ENCODE results near the gene RAD18. TPM values are rescaled to one million over a fixed set of nuclear protein-coding genes. Genes with fewer than 3 reads are reported as not detected.
A peak's percentile ranks its signal among the peaks of the same experiment; 100 is the strongest.

Gene RAD18
- total and polyA plus RNA-seq, 9 of the 15 experiments (the other 6 are each of a cell fraction or from before 2014, with no cell fraction given), result 19.2 to 49.4 (median 34.4) TPM

DNA sequence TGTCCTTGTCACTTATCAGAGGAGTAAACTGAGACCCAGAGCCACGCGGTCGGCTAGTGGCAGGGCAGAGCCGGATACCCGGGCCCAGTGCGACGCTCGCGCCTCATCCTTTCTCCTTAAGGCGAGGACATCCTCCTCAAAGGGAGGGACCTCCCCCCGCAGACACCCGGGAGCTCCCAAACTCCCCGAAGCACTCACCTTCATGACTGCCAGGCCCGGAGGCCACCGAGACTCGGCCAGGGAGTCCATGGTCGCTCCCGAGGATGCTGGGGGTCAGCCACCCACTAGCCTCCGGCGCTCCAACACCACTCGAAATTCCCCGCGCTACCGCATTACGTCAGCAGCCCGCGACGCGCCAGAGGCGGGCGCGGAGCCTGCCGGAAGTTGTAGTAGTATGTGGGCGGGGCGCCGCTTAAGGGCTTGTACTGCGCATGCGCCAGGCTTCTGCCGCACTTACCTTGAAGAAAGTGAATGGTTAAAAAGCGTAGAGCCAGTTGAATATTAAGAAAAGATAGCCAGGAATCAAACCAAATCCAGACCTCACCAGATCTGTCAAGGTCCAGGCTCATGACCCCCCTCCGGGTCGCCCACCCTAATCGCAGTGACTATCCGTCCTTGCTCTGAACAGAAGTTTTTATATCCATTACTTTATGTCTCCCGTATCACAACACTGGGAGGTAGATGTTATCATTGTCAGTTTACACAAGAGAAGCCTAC lies at the start of gene RAD18 (continued):
- TF ChIP-seq TBL1XR1 (IDR thresholded peaks at IDR 0.05; ENCODE audit: low read length in 2 of 2), result peak in 1 of 2 experiments; percentile 93; a peak in 3 of 4 replicates
- TF ChIP-seq DDX20 (tag; IDR thresholded peaks at IDR 0.05; ENCODE audit: low read depth), result no peak
- 0 out of 2 replicates have a peak, but pooled peaks have one; percentile 18 for TF ChIP-seq CBFB (CRISPR knock-in tag; IDR thresholded peaks at IDR 0.05)
- no peak for TF ChIP-seq POLR2AphosphoS2 (IDR thresholded peaks at IDR 0.05; ENCODE audit: low read length)
- 0 out of 2 replicates have a peak, but pooled peaks have one; percentile 48 for TF ChIP-seq FOXP1 (CRISPR knock-in tag; IDR thresholded peaks at IDR 0.05)
- TF ChIP-seq, protein P1, sequence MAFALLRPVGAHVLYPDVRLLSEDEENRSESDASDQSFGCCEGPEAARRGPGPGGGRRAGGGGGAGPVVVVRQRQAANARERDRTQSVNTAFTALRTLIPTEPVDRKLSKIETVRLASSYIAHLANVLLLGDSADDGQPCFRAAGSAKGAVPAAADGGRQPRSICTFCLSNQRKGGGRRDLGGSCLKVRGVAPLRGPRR (CRISPR knock-in tag; IDR thresholded peaks at IDR 0.05), result no peak
- TF ChIP-seq NELFE (IDR thresholded peaks at IDR 0.05; ENCODE audit: insufficient read depth, insufficient read length), result no peak
- TF ChIP-seq, protein P2, sequence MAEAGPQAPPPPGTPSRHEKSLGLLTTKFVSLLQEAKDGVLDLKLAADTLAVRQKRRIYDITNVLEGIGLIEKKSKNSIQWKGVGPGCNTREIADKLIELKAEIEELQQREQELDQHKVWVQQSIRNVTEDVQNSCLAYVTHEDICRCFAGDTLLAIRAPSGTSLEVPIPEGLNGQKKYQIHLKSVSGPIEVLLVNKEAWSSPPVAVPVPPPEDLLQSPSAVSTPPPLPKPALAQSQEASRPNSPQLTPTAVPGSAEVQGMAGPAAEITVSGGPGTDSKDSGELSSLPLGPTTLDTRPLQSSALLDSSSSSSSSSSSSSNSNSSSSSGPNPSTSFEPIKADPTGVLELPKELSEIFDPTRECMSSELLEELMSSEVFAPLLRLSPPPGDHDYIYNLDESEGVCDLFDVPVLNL (CRISPR knock-in tag; IDR thresholded peaks at IDR 0.05; ENCODE audit: low read depth), result peak; percentile 97
- TF ChIP-seq RFX5 (IDR thresholded peaks at IDR 0.05; ENCODE audit: low read depth, low read length), result no peak
- TF ChIP-seq TAF1 (IDR thresholded peaks at IDR 0.05; ENCODE audit: control insufficient read depth, extremely low read depth, insufficient read depth, low read length, severe bottlenecking), result peak; percentile 45
- no peak for TF ChIP-seq WHSC1 (IDR thresholded peaks at IDR 0.05; ENCODE audit: low read length)
- no peak for TF ChIP-seq BACH1 (tag; IDR thresholded peaks at IDR 0.05)
- no peak for TF ChIP-seq ZNF133 (CRISPR knock-in tag; IDR thresholded peaks at IDR 0.05)
- TF ChIP-seq, protein P3, sequence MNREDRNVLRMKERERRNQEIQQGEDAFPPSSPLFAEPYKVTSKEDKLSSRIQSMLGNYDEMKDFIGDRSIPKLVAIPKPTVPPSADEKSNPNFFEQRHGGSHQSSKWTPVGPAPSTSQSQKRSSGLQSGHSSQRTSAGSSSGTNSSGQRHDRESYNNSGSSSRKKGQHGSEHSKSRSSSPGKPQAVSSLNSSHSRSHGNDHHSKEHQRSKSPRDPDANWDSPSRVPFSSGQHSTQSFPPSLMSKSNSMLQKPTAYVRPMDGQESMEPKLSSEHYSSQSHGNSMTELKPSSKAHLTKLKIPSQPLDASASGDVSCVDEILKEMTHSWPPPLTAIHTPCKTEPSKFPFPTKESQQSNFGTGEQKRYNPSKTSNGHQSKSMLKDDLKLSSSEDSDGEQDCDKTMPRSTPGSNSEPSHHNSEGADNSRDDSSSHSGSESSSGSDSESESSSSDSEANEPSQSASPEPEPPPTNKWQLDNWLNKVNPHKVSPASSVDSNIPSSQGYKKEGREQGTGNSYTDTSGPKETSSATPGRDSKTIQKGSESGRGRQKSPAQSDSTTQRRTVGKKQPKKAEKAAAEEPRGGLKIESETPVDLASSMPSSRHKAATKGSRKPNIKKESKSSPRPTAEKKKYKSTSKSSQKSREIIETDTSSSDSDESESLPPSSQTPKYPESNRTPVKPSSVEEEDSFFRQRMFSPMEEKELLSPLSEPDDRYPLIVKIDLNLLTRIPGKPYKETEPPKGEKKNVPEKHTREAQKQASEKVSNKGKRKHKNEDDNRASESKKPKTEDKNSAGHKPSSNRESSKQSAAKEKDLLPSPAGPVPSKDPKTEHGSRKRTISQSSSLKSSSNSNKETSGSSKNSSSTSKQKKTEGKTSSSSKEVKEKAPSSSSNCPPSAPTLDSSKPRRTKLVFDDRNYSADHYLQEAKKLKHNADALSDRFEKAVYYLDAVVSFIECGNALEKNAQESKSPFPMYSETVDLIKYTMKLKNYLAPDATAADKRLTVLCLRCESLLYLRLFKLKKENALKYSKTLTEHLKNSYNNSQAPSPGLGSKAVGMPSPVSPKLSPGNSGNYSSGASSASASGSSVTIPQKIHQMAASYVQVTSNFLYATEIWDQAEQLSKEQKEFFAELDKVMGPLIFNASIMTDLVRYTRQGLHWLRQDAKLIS (CRISPR knock-in tag; IDR thresholded peaks at IDR 0.05), result 0 out of 2 replicates have a peak, but pooled peaks have one; percentile 13
- no peak for TF ChIP-seq RBM34 (IDR thresholded peaks at IDR 0.05; ENCODE audit: borderline replicate concordance, insufficient read depth, low read length)
- no peak for TF ChIP-seq MTA2 (IDR thresholded peaks at IDR 0.05; ENCODE audit: low read depth)
- TF ChIP-seq, protein P4, sequence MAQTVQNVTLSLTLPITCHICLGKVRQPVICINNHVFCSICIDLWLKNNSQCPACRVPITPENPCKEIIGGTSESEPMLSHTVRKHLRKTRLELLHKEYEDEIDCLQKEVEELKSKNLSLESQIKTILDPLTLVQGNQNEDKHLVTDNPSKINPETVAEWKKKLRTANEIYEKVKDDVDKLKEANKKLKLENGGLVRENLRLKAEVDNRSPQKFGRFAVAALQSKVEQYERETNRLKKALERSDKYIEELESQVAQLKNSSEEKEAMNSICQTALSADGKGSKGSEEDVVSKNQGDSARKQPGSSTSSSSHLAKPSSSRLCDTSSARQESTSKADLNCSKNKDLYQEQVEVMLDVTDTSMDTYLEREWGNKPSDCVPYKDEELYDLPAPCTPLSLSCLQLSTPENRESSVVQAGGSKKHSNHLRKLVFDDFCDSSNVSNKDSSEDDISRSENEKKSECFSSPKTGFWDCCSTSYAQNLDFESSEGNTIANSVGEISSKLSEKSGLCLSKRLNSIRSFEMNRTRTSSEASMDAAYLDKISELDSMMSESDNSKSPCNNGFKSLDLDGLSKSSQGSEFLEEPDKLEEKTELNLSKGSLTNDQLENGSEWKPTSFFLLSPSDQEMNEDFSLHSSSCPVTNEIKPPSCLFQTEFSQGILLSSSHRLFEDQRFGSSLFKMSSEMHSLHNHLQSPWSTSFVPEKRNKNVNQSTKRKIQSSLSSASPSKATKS (CRISPR knock-in tag; IDR thresholded peaks at IDR 0.05), result no peak
- no peak for TF ChIP-seq CHD2 (IDR thresholded peaks at IDR 0.05; ENCODE audit: low read depth, low read length)
- TF ChIP-seq, protein P5, sequence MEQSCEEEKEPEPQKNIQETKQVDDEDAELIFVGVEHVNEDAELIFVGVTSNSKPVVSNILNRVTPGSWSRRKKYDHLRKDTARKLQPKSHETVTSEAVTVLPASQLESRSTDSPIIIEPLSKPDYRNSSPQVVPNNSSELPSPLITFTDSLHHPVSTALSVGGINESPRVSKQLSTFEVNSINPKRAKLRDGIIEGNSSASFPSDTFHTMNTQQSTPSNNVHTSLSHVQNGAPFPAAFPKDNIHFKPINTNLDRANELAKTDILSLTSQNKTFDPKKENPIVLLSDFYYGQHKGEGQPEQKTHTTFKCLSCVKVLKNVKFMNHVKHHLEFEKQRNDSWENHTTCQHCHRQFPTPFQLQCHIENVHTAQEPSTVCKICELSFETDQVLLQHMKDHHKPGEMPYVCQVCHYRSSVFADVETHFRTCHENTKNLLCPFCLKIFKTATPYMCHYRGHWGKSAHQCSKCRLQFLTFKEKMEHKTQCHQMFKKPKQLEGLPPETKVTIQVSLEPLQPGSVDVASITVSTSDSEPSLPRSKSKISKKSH (CRISPR knock-in tag; IDR thresholded peaks at IDR 0.05), result no peak
